8988T (cell line): ENCODE results near the gene TSHZ1.

Experiments
- DNase-seq: peaks from one replicate; pipeline ENCODE4 v3.0.0; 2011

The TSHZ1 gene

DNA sequence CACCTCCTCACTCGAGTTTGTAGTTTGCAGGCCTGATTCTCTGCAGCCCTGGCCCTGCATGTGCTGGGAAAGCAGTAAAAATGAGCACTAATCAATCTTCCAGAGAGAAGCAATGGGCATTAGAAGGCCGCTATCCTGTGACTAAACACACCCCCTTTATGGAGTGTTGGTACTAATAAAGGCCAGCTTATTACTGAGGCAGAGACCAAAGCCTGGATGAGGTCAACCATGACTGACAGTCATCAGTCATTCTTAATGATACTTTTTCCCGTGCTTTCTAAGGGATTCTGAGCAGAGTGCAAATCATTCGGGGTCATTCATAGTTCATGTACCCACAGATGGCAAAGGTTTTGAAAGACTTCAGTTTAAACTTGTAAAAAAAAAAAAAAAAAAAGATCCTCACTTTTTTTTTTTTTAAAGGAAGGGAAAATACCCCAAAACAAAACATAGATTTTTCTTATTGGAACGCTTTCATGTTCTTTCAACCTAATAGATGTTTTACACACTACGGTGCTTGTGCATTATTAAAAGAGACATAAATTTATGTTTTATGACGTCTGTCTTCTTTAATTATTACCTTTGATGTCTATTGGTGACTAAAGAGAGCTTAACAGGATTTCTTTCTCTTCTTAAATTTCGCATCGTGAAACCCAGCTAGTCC is 13.2 kb downstream of the TSHZ1 start:
- no peak for DNase-seq

DNA sequence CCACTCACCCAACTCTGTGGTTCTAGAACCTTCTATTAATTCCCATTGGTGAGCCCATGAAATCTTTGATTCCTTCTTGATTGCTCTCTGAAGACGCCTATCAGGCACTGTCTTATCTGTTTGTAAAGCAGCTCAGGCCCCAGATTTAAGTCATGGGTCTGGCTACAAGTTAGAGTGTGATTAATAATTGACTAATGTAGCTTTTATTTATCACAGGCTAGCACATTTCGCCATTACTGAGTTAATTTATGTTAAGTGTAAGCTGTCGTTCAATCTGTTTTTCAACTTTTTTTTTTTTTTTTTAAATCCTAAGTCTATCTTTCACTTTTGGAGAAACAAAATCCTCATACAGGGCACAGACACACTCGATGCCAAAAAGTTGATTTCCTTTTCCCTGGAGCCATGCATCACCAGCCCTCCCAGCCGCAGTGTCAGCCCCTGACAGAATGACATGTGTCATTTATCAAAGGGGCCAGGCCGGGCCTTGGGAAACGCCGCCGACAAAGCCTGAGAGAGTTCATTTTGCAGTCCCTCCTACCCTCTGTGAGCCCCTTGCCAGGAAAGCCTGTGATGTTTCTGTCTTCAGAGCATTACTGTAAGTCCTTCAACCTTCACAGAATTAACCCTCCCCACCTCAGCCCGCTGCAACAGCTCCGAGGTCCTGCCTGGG is 15.8 kb downstream of the TSHZ1 start:
- no peak for DNase-seq

DNA sequence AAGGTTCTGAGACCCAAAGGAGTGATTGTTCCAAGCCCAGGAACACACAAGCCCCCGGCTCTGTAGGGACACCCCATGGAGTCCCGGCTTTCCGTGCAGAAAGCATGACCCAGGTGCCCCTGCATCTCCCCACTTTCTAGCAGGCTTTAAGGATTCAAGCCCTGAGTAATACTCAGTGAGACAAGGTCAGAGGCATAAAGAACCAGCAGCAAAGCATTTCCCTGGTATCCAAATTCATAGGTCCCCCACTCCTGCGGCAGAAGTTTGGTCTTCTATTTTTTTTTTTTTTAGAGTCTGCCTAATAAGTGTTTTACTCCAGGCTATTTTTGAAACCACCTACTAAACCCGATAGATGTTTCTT is 16.3 kb downstream of the TSHZ1 start:
- DNase-seq = no peak

DNA sequence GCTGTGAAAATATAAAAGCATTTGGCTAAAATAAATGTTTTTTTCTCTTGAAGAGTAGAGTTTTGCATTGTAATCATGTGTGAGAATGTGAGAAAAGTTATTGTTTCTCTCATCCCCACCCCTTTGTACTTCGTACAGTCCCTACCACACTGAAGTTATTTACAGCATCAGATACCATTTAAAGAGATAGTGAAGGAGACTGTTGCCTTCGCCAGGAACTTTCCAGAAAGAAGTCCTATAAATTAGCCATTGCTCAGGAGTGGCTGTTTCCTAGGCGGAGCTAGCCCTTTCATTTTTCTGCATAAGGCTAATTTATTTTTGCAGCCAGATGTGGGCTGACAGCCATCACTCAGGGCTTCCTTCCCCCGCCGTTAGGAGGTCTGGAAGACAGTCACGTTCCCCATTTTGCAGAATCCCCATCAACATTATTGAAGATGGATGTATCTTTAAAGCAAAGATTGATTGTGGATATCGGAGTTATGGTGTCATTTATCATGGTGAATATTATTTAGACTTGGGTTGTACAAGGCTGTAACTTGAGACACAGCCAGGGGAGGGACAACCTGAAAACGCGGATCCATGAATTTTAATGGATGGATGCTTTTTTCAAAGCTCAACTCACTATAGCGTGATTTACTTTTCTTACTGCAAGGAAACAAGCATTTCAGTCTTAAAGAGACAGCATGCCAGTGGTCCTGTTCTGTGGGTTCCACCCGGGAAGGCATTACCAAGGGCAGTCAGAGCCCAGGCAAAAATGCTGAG is 17.1 kb downstream of the TSHZ1 start:
- no peak for DNase-seq

DNA sequence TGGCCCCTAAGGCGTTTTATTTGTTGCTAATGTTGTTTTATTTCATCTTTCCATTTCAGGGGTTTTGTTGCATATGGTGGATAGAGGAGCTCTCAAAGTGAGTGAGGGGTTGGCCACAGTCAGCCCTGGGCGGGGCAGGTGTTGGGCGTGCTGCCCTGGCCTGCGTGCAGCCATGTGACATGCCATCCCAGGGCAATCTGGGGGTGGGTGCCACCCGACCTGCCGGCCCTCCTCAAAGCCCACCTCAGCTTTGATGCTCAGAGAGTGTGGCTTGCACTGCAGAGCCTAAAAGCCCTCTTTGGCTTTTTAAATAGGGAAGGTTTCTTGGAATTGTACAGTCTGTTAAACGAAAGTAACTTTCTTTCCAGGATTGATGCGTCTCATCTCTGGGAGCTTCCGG is 18.4 kb downstream of the TSHZ1 start:
- no peak for DNase-seq

DNA sequence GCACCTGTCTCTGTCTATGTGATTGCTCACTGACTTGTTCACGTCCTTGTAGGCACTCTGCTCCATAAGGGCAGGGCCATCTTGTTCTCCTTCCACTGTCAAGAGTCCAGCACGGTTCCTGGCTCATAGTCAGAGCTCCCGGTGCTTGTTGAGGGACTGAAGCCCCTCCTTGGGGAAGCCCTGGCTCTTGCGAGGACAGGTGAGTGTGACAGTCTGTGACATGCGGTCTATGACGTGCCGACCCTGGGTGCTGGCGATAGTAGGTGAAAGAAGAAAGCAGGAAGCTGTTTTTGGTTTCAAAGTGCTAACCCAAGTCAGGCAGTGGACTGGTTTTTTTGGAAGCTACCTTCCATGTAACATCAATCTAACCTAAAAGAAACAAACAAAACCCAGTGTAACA is 18.8 kb downstream of the TSHZ1 start:
- no peak for DNase-seq

DNA sequence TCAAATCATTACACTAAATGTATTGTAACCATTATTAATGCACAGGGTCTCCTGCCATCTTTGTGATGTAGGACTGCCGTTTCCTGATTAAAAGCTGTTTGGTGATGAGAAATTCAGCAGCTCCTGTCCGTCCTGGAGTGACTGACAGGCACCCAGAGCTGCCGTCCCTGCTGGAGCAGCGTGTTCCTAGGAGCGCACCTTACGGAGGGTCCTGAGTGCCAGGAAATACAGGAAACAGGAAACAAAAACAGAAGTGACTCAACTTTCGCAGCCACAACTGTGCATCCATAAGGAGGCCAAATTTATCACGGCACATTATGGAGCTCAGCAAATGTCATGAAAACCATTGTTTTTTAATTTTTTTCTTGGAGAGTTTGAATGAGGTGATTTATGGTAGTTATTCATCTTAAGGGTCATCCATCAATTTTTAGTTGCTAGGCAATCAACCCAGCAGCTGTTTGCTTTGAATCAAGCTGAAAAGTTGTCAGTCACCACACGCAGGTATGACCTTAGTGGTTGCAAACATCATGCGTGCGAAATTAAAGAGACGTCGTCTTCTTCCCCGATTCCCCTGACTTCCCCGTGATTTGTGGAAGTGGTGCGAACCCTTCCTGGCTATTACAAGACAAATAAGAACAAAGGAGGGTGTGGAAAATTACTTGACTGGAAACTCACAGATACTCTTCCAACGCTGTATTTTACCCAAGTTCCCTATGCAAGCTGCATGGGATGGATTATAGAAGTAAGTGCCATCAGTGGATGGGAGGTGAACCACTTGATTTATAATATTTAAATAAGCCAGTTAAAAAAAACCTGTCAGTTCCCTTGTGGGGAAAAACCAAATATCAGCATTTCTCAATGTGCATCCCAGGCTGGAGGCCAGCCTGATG is 19.8 kb downstream of the TSHZ1 start:
- no peak for DNase-seq

DNA sequence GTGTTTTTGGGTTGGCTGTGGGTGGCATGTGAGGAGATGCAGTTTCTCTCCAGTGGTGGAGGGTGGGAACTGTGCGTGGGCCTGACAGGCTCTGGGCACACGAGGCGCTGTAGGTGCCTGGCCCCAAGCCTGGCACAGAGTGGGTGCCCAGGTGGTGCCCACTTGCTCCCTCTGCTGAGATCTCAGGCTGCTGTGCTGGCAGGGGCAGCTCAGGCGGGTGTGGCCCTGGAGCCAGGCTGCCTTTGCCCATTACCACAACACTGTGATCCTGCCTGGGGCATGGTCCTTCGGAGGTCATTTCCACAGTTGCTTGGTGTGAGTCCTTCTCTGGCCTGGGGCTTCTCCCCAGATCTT is 20.4 kb downstream of the TSHZ1 start:
- DNase-seq = no peak

DNA sequence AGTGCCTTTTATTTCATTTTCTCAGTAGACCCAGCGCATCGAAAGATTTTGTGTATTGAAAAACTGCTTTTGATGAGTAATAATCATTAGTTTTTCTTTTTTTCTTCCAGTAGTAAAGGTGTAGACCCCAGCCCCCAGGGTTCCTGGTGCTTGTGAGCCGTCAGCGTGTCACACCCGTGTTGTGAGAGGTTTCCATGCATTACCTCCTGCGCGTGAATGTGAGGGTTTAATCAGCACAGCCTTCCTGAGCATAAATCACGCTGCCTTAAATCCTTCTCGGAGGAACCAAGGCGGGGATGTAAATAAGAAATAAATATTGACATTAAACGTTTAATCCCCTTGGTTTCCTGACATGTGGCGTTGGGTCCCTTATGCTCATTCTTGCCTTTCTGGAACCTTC is 24.3 kb downstream of the TSHZ1 start:
- DNase-seq = no peak

DNA sequence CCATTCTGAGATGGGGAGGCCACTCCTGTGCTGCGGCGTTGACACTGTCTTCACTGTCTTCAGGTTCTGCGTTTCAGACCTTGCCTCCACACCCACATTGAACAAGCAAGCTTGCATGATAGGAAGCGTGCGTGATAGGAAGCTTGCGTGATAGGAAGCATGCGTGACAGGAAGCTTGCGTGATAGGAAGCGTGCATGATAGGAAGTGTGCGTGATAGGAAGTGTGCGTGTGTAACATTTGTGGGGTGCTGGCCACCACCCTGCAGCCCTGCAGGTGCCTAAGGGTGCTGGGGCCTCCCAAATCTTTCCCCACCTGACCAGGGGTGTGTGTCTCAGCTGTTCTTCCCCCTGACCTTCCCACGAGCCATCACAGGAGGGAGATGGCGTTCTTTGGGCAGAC is 25.3 kb downstream of the TSHZ1 start:
- DNase-seq = no peak

DNA sequence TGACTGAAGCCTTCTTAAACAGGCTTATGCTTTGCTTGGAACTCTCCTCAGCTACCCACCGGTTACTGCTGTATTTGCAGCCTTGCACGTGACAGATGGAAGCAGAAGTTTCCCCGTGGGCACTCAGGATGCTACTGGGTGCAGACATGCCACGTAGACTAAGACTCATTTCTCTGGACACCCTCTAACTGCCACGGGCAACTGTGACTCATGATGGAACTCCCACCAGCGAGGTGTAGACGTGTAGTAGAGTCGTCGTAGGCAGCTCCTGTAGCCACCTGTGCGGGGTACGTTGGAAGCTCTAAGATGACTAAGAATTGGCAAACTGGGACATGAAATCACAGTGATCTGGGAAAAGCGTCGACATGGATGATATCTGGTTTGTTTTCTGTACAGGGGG is 27.5 kb downstream of the TSHZ1 start:
- no peak for DNase-seq

DNA sequence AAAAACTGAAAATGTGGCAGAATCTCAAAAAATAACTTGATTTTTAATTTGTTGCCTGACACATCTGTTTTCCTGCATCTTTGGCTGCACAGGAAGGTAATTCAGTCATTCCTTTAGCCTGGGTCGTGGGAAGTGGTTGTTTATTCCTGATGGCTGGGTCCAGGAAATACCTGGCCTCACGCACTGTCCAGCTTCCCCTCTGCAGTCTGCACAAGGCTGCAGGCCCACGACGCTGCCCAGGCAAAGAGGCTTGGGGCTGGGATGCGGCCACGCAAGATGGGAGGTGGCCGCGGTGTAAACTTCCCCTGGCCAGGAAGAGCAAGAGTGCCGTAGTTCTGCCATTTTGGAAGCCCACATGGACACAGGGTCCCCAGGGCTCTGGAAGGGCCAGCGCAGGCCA is 28.2 kb downstream of the TSHZ1 start:
- no peak for DNase-seq

DNA sequence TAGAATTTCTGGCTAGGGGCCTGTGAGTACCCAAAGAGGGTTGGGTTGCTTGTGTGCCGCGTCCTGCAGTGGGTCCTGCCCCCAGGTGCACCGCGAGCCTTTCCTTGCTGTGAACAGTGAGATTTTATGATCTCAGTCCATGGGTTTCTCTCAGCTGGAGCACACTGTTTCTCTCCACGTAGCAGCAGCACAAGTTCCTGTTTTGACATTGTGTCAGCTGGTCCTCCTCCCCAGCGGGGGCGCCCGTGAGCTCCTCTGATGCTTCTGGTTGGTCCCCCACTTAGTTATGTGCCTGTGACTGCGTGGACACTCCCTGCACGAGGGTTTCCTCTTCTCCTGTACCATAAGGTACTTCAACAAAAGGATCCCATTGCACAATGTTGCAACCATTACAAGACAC is 29.8 kb downstream of the TSHZ1 start:
- DNase-seq = no peak

DNA sequence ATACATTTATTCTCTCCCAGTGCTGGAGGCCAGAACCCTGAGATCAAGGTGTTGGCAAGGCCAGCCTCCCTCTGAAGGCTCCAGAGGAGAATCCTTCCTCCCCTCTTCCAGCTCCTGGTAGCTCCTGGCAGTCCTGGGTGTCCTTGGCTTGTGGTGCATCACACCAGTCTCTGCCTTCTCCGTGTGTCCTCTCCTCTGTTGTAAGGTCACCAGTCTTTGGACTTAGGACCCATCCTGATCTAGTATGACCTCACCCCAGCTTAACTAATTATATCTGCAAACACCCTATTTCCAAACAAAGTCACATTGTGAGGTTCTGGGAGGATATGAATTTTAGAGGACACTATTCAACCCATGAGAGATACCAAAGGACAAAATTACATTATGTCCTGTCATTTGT is 31.1 kb downstream of the TSHZ1 start:
- no peak for DNase-seq

DNA sequence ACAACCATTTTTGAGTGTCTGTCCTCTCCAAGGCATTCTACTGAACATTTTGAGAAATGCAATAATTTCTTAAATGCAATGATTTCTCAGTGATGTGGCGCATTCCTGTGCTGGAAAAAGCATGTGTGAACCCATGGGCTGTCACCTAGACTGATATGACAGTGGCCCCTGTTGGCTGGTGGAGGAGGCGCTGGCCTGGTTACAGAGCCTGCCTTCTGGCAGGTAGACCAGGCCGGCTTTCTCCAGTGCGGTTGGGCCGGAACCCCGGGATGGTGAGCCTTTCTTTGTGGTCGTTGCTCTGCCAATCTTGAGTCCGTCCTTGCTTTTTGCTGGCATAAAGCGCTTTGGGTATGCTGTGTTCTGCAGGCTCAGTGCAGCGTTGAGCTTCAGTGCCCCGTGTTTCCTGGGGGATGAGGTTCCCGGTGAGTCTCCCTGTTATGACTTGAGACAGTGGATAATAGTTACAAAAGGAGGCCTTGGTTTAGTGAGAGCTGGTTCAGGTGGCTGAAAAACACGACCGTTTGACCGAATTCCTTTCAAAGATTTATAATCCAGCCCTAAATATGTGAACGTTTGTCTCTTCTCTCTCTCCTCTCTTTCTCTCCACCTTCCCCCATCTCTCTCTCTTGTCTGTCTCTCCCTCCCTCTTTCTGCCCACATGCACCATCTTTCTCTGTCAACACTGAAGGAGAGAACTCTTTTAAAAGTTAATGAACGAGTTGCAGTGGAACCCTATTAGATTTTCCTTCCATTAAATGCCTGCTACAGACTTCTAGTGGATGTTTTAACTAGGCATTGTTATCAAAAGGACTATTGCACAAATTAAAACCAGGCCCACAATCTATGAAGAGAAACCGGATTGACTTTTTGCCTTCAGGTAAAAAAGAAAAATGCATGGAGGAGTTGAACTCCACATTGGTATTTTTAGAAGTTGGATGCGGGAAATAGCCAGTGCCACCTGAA is 34.0 kb downstream of the TSHZ1 start:
- peak; percentile 28 for DNase-seq

DNA sequence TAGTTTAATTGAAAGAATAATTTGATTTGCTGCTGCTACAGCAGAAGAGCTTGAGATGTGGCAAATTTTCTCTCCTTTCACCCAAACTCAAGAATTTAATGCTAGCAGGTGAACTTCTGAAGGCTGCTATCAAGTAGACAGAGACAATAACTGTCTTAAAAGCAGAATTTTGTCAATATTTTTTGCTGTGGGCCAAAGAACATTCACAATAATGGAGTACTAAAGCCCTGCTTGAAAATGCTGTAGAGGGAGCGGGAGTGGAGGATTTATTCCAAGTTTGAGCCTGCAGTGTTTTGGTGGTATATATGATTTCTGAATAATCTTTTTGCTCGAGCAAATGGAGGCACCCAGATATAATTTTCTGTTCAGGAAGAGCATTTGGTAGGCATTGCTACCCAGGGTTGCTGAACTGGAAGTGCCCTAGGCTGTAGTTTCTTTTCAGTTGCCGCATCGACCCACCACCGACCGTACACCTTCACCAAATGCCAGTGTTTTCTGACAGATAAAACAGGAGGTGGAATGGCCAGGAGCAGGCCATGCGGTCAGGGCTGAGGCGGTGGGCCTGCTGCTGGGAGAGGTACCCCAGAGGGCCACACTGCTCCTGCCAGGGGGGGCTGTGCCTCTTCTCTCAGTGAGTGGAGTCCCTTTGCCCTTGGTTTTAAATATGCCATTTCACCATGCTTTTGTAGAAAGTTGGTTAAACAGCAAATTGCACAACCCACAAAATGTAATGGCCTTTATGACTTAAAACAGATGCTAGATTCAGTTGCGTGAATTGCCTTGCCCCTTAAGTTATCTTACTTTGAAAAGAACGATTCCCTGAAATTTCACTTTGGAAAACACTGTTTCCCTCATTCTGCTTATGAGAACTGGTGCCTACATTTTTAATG is 36.4 kb downstream of the TSHZ1 start:
- DNase-seq = no peak

DNA sequence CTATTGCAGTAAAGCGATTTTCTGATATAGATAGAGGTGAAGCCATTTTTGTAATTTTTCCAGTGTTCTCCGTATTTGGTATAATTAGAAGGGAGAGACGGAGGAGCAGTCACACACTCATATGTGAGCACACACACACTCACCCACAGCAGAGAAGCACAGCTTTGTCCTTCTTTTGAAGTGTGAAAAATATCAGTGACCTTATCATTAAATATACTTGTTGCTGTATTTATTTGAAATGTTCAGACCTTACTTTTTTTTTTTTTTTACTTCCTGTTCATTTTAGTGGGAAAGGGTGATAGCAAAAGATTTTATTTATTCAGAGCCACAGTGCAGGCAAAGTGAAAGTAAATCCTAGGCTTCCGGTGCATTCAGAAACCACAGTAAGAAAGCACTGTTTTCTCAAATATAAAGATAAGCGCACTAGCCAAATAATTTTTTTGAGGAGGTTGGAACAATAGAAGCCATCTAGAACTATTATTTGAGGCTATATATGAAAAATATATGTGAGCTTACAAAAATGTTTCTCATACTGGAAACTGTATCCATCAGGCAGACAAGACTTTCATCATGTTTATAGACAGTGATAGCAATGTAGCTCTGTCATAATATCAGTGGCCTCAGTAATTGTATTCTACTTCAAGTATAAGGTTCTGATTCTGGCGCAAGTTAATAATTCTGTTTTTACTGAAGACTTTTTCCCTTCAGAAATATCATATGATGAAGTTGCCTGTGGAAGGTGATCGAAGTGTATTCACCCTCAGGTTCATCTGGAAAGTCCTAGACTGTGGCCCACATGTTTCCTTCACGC is 37.2 kb downstream of the TSHZ1 start:
- DNase-seq = no peak

DNA sequence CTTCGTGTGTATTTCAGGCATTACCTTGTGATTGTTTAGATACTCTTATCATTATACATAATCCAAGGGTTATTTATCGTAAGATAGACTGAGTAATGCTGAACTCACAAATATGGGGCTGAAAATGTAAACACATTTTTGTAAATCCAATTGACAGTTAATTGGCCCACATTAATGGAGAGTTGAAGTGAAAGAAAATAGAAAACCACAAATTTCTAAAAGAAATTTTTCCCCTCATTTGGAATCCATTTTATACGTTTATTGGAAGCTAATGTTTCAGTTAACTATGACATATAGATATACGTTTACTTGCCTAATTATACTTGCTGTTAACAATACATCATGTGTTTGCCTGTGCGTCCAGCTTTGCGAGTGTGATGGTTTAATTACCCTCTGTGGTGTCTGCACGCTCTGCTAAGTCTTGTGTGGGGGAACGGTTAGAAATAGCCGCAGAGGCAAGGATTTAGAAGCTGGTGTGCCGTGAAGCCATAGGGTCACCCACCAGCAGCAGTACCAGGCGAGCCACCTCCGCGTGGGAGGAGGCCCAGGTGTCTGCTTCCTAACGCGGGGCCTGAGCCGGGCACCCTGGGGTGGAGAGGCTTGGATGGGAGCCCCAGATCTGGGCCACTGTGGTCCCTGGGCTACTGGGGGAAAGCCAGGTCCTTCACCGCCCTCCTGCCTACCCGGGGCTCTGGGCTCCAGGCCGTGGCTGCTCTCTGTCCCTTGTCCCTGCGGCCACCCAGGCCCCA is 38.0 kb downstream of the TSHZ1 start:
- no peak for DNase-seq

DNA sequence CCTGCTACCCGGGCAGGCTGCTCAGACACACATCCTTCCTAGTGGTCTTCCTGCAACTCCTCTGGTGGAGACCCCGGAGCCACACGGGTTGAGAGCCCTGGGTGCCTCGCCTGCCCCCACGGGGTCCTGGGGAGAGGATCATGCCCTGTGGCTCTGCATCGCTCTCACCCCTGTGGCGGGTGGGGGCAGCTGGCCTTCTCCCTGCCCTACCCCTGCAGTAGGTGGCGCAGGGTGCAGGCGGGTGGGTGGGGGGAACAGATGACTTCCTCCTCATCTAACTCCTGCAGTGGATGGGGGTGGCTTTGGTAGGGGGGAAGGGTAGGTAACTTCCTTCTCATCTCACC is 38.5 kb downstream of the TSHZ1 start:
- no peak for DNase-seq
